ENCODE data around the gene POP4. TPM values are rescaled to one million over a fixed set of nuclear protein-coding genes. Genes with fewer than 3 reads are reported as not detected.

Gene POP4
- total and polyA plus RNA-seq, 2 of the 8 experiments (the other 6 are each of a cell fraction or from before 2014, with no cell fraction given), result 29.1 to 41.5 TPM

DNA sequence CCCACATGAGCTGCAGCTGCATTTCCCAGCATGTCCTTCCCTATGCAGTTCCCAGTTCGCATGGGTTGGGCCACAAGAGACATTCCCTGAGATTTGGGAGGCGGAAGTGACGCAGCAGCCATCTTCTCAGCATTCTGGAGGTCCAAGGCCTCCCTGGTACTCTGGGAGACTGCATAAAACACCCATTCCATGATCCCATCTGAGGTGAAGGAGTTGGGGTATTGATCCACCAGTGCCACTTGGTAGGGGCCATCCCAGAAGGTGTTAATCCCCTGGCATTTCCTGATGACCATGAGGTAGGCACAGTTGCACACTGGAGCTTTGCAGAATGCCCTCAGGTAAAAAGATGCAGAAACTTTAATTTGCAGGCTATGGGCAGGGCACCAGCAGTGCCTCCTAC, 25.4 kb downstream of the POP4 start:
- DNase-seq (ENCODE audit: low read depth in 1 of 2, low spot score in 2 of 2) (no peak), FAIRE-seq (no peak)
- H3K27ac ChIP-seq (ENCODE audit: low read depth, low read length), result no peak overlapping the region
- H3K79me2 ChIP-seq (ENCODE audit: control insufficient read depth in 1 of 2, insufficient read depth in 2 of 2, low read length in 2 of 2), result no peaks in the 10 kb centered on the region
- no peak overlapping the region for H2BK20ac ChIP-seq (ENCODE audit: low read length)
- H3K9me3 ChIP-seq (ENCODE audit: insufficient read depth in 2 of 2, low read depth in 1 of 2, low read length in 1 of 2), result no peaks in the 10 kb centered on the region
- CTCF ChIA-PET (ENCODE audit: partially characterized antibody), result interaction anchor here (1.0 kb wide), 1 partner anchor 60 kb away, joined by 3 read pairs; no protein-coding TSS in a partner anchor
- no peak overlapping the region for H4K91ac ChIP-seq (replicated peaks; ENCODE audit: insufficient read length, low read length)
- H3K36me3 ChIP-seq (ENCODE audit: control insufficient read depth in 2 of 4, insufficient read depth in 4 of 4, low read length in 3 of 4), result no peaks in the 10 kb centered on the region
- no peak overlapping the region for H3K9ac ChIP-seq (replicated peaks in 1 of 4; ENCODE audit: extremely low read depth in 1 of 4, low read depth in 3 of 4, low read length in 3 of 4)
- no peak overlapping the region for H2BK5ac ChIP-seq (ENCODE audit: low read depth, low read length)
- no peak overlapping the region for H3K4me2 ChIP-seq (ENCODE audit: insufficient read depth in 1 of 2, low read depth in 2 of 2, low read length in 2 of 2)
- no peak overlapping the region for H3K14ac ChIP-seq (ENCODE audit: insufficient read length)
- no peak overlapping the region for H3K18ac ChIP-seq (ENCODE audit: extremely low read depth, low read length)
- no peak overlapping the region for H4K8ac ChIP-seq (ENCODE audit: extremely low read depth, insufficient read depth, low read length)
- H3K27me3 ChIP-seq (replicated peaks in 1 of 4; ENCODE audit: control insufficient read depth in 3 of 4, extremely low read depth in 1 of 4, insufficient read depth in 3 of 4, low read length in 3 of 4), result no peaks in the 10 kb centered on the region
- no peak overlapping the region for H2AFZ ChIP-seq (ENCODE audit: low read length)
- H2BK12ac ChIP-seq (ENCODE audit: low read depth, low read length), result 0 out of 2 replicates have a peak overlapping the region, but pooled peaks have one; percentile 2
- peaks cover 0 to 2% (median 0%) of the 10 kb centered on the region in 4 experiments; a peak in 1 of 7 replicates for H3K4me1 ChIP-seq (replicated peaks in 1 of 4; ENCODE audit: control insufficient read depth in 3 of 4, insufficient read depth in 4 of 4, low read length in 3 of 4)
- H4K20me1 ChIP-seq (replicated peaks in 1 of 2; ENCODE audit: control insufficient read depth in 1 of 2, insufficient read depth in 2 of 2, low read length in 2 of 2), result no peaks in the 10 kb centered on the region
- no peak overlapping the region for H2AK5ac ChIP-seq (ENCODE audit: low read depth, low read length)
- H3K23ac ChIP-seq (ENCODE audit: insufficient read length), result no peak overlapping the region
- H2BK15ac ChIP-seq (ENCODE audit: low read length), result no peak overlapping the region
- no peak overlapping the region for H3K4ac ChIP-seq (replicated peaks; ENCODE audit: insufficient read length, low read depth, low read length)
- H3K23me2 ChIP-seq (ENCODE audit: low read depth, low read length), result no peaks in the 10 kb centered on the region
- no peak overlapping the region for H4K5ac ChIP-seq (ENCODE audit: insufficient read length, low read depth, low read length)
- POLR2A ChIA-PET (ENCODE audit: partially characterized antibody), result no interaction called here
- no peak overlapping the region for H3K4me3 ChIP-seq (ENCODE audit: extremely low read depth in 1 of 4, insufficient read depth in 2 of 4, low read depth in 3 of 4, low read length in 4 of 4)
- no peak overlapping the region for H3K56ac ChIP-seq (replicated peaks; ENCODE audit: insufficient read length, low read depth, low read length)
- no peaks in the 10 kb centered on the region for H3K79me1 ChIP-seq (ENCODE audit: low read depth, low read length)
- 71% methylated on average over 3 of the region's 3 CpGs; no CpG with 5 or more reads in 1 of the 2 experiments for WGBS, 2 experiments (ENCODE audit: extremely low coverage in 1 of 2, insufficient coverage in 1 of 2, insufficient read length in 1 of 2, insufficient replicate concordance in 2 of 2, low coverage in 1 of 2, low lambda C conversion rate in 2 of 2, missing lambda C conversion rate in 1 of 2)
- H2BK120ac ChIP-seq (replicated peaks; ENCODE audit: low read depth, low read length), result no peak overlapping the region
- no peak for TF ChIP-seq JUND (IDR thresholded peaks at IDR 0.05; ENCODE audit: low read length)
- TF ChIP-seq CEBPB (IDR thresholded peaks at IDR 0.05; ENCODE audit: low read depth, low read length), result no peak
- TF ChIP-seq CTBP2 (IDR thresholded peaks at IDR 0.05; ENCODE audit: borderline replicate concordance, insufficient read depth, insufficient read length, low read length), result no peak
- TF ChIP-seq, protein P1, sequence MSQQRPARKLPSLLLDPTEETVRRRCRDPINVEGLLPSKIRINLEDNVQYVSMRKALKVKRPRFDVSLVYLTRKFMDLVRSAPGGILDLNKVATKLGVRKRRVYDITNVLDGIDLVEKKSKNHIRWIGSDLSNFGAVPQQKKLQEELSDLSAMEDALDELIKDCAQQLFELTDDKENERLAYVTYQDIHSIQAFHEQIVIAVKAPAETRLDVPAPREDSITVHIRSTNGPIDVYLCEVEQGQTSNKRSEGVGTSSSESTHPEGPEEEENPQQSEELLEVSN (IDR thresholded peaks at IDR 0.05), result no peak
- TF ChIP-seq POLR2A (IDR thresholded peaks at IDR 0.05; ENCODE audit: control extremely low read depth in 1 of 2, low read depth in 2 of 2, low read length in 2 of 2), result no peak
- TF ChIP-seq, protein P2, sequence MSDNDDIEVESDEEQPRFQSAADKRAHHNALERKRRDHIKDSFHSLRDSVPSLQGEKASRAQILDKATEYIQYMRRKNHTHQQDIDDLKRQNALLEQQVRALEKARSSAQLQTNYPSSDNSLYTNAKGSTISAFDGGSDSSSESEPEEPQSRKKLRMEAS (IDR thresholded peaks at IDR 0.05), result no peak
- TF ChIP-seq, protein P3, sequence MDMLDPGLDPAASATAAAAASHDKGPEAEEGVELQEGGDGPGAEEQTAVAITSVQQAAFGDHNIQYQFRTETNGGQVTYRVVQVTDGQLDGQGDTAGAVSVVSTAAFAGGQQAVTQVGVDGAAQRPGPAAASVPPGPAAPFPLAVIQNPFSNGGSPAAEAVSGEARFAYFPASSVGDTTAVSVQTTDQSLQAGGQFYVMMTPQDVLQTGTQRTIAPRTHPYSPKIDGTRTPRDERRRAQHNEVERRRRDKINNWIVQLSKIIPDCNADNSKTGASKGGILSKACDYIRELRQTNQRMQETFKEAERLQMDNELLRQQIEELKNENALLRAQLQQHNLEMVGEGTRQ (IDR thresholded peaks at IDR 0.05; ENCODE audit: low read length), result no peak
- TF ChIP-seq JUN (IDR thresholded peaks at IDR 0.05; ENCODE audit: low read depth, low read length), result no peak
- TF ChIP-seq KDM4A (IDR thresholded peaks at IDR 0.05; ENCODE audit: low read depth, low read length, severe bottlenecking), result no peak
- no peak for TF ChIP-seq TCF12 (IDR thresholded peaks at IDR 0.05; ENCODE audit: low read depth, low read length)
- no peak for TF ChIP-seq CHD2 (IDR thresholded peaks at IDR 0.05; ENCODE audit: low read length)
- TF ChIP-seq CBX8 (IDR thresholded peaks at IDR 0.05; ENCODE audit: borderline replicate concordance, low read depth, low read length), result no peak
- no peak for TF ChIP-seq RNF2 (IDR thresholded peaks at IDR 0.05; ENCODE audit: borderline replicate concordance, low read depth, low read length, missing control alignments, poor library complexity, severe bottlenecking)
